Uterus (tissue), 4 donors: Measurements from ENCODE around the gene EIF1AY. TPM values are rescaled to one million over a fixed set of nuclear protein-coding genes. Genes with fewer than 3 reads are reported as not detected.

Source experiments
- DNase-seq, 2 donors: peaks; one replicate each; pipeline ENCODE4 v3.0.0-alpha.2; 2019 to 2020
- H3K27ac ChIP-seq, 2 donors: fragments of 200-600 bp; sonication (generic); 1 replicate in 1 of 2; 2 replicates in 1 of 2; pipeline ENCODE4 v1.5.1; 2016 to 2018
- H3K27me3 ChIP-seq, 2 donors: fragments of 200-600 bp; sonication (generic); one replicate each; pipeline ENCODE4 v1.5.1; 2018 to 2019; ENCODE audit warnings: control low read depth in 1 of 2
- H3K36me3 ChIP-seq, 2 donors: fragments of 200-600 bp; sonication (generic); one replicate each; pipeline ENCODE4 v1.5.1; 2019; ENCODE audit warnings: control low read depth in 1 of 2
- H3K4me1 ChIP-seq, 2 donors: fragments of 200-600 bp; sonication (generic); one replicate each; pipeline ENCODE4 v1.5.1; 2018 to 2019; ENCODE audit warnings: control low read depth in 1 of 2
- H3K4me3 ChIP-seq, 2 donors: fragments of 200-600 bp; sonication (generic); 1 replicate in 1 of 2; 2 replicates in 1 of 2; pipeline ENCODE4 v1.5.1; 2018 to 2019; ENCODE audit warnings: mild to moderate bottlenecking in 1 of 2
- H3K9me3 ChIP-seq, 2 donors: fragments of 200-600 bp; sonication (generic); one replicate each; pipeline ENCODE4 v1.5.1; 2019; ENCODE audit warnings: control low read depth in 1 of 2
- POLR2A ChIP-seq, 2 donors: fragments of 450-650 bp; IDR thresholded peaks; one replicate each; pipeline ENCODE4 v1.6.1; 2016; ENCODE audit warnings: antibody characterized with exemption in 2 of 2, mild to moderate bottlenecking in 1 of 2, moderate library complexity in 1 of 2
- intact Hi-C: fragments of 100-400 bp; cut with DNase I; formaldehyde crosslinking; loops from one replicate; pipeline ENCODE4 v1.15.1; 2023; ENCODE audit warnings: low total_unique reads
- total RNA-seq, 4 donors: library from RNA; depleted of rRNA in 3 of 4; stranded (reverse); fragments of >200 nt in 3 of 4; gene quantifications; one replicate each; pipeline versions ENCODE4 v1.1.0 to v1.2.4, GENCODE V29; 2014 to 2023
- TF ChIP-seq, protein P1 (sequence below), 4 experiments: fragments of 200-600 bp in 2 of 4; fragments of 450-650 bp in 2 of 4; sonication (generic) in 2 of 4; IDR thresholded peaks; one replicate each; pipeline ENCODE4 v1.5.1; 2016 to 2019; ENCODE audit warnings: antibody characterized with exemption in 4 of 4, mild to moderate bottlenecking in 2 of 4, moderate library complexity in 1 of 4
- donor health status: DM: yes; HTN: yes; CAD: no.

The EIF1AY gene
- total RNA-seq, 4 donors from 2014 or later, result not detected

DNA sequence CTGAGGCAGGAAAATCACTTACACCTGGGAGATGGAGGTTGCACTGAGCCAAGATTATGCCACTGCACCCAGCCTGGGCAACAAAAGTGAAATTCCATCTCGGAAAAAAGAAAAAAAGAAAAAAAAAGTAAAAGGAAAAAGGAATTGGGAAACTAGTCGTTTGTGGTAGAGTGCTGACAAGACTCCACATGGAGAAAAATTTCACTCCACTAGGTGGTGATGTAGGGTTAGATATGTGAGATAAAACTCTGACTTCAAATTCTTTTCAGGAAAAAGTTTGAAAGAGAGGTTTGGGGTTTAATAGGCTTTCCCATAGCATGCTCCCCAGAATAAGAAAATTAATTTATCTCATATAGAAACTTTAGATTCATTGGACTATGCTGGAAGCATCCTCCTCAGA is 16.9 kb upstream of the EIF1AY start:
- no peaks in the 10 kb centered on the region for H3K36me3 ChIP-seq
- H3K27ac ChIP-seq, result no peak overlapping the region
- no peaks in the 10 kb centered on the region for H3K4me1 ChIP-seq
- no peak overlapping the region for H3K4me3 ChIP-seq
- no peaks in the 10 kb centered on the region for H3K9me3 ChIP-seq
- H3K27me3 ChIP-seq, result no peaks in the 10 kb centered on the region
- no peak for DNase-seq
- intact Hi-C loops, result no loop called here
- TF ChIP-seq, protein P1, sequence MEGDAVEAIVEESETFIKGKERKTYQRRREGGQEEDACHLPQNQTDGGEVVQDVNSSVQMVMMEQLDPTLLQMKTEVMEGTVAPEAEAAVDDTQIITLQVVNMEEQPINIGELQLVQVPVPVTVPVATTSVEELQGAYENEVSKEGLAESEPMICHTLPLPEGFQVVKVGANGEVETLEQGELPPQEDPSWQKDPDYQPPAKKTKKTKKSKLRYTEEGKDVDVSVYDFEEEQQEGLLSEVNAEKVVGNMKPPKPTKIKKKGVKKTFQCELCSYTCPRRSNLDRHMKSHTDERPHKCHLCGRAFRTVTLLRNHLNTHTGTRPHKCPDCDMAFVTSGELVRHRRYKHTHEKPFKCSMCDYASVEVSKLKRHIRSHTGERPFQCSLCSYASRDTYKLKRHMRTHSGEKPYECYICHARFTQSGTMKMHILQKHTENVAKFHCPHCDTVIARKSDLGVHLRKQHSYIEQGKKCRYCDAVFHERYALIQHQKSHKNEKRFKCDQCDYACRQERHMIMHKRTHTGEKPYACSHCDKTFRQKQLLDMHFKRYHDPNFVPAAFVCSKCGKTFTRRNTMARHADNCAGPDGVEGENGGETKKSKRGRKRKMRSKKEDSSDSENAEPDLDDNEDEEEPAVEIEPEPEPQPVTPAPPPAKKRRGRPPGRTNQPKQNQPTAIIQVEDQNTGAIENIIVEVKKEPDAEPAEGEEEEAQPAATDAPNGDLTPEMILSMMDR (IDR thresholded peaks at IDR 0.05), result no peak
- no peak for TF ChIP-seq POLR2A (IDR thresholded peaks at IDR 0.05)

DNA sequence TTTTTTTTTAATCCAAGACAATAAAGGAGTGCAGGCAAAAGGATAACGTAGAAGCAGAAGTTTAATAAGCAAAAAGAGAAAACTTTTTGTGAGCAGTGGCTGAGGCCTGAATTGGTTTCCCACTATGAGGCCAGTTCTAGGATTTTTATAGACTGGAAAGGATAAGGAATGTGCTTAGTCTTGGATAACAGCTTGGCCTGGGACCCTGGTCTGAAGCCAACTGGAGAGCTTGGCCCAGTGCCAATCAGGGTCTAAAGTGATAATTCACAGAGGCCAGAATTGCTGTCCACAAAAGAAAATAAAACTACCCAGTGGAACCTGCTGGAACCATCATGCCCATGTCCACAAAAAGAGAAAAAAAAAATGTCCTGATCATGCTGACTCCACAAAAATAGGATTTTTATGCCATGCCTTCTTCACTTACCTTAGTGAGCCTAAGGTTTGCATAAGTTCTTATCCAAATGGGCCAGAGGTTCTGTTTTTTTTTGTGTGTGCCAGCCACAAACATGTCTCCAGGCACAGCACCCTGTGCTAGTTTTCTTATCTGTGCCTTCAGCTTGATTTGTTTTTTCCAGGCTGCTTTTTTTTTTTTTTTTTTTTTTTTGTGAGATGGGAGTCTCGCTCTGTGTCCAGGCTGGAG is 15.6 kb upstream of the EIF1AY start:
- intact Hi-C loops, result no loop called here
- no peak overlapping the region for H3K27ac ChIP-seq

DNA sequence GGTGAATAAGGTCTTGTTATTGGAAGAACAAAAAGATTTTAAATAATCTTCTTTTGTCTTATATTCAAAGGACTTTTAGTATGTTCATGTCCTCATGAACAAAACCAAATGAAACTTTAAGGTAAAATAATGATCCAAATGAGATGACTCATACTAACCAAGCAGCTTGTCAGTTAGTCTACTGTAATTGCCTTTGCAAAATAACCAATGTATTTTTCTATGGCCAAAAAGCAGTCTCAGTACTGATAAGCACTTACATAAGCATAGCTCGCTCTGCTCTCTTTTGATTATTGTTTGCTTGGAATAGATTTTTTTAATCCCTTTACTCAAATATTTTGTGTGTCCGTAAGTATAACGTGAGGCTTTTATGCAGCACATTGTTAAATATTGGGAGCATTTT is 4.3 kb upstream of the EIF1AY start:
- intact Hi-C loops, result no loop called here
- Histone ChIP-seq H3K27me3 (no peaks in the 10 kb centered on the region), H3K4me3 (no peak overlapping the region), H3K9me3 (no peaks in the 10 kb centered on the region), H3K36me3 (no peaks in the 10 kb centered on the region), H3K27ac (no peak overlapping the region), H3K4me1 (no peaks in the 10 kb centered on the region)
- TF ChIP-seq, protein P1 (IDR thresholded peaks at IDR 0.05), result no peak
- TF ChIP-seq POLR2A (IDR thresholded peaks at IDR 0.05), result no peak
- no peak for DNase-seq

More for the DNA sequence above, 15.6 kb upstream of the EIF1AY start:
- Histone ChIP-seq H3K36me3 (no peaks in the 10 kb centered on the region), H3K27me3 (no peaks in the 10 kb centered on the region), H3K4me3 (no peak overlapping the region), H3K9me3 (no peaks in the 10 kb centered on the region), H3K4me1 (no peaks in the 10 kb centered on the region)
- no peak for DNase-seq
- TF ChIP-seq, protein P1 (IDR thresholded peaks at IDR 0.05), result no peak

DNA sequence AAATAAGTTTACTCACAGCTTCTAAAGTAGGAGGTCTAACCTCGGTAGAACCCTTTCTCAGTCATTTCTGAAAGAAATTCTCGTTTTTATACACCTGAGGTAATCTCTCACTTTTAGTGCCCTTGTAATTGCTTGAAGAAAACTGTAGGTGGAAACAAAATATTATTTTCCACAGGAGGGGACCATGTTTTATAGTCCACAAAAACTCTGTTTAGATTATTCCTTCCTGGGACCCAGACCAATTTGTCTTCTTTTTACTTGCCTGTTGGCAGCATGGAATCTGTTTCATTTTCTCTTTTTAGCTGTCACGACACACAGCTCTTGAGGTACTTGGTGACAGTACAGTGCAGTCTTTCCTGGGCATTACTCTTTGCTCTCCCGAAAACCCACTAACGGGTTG is 930 bp downstream of the EIF1AY start:
- Histone ChIP-seq H3K27ac (no peak overlapping the region), H3K4me3 (no peak overlapping the region), H3K9me3 (no peaks in the 10 kb centered on the region), H3K36me3 (no peaks in the 10 kb centered on the region), H3K4me1 (no peaks in the 10 kb centered on the region), H3K27me3 (no peaks in the 10 kb centered on the region)
- no peak for DNase-seq
- TF ChIP-seq, protein P1 (IDR thresholded peaks at IDR 0.05), result no peak
- TF ChIP-seq POLR2A (IDR thresholded peaks at IDR 0.05), result no peak
- intact Hi-C loops, result no loop called here

DNA sequence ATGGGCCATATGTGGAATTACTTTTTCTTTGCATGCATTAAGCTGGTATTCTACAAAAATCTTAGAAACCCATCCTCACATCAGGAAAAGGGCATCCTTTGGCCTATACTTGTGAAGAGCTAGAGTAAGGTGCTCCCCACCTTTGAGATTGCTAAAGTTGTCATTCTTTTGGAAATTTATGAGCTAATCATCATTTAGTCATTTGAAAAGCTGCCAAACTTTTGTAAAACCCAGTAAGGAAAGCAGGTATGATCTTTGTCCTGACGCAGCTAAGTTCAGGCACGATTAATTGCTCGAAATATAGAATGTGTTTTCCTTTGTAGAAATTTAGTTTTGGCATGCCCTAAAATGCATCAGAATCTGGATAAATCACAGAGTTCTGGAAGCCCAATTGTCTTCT is 2.6 kb downstream of the EIF1AY start:
- H3K27me3 ChIP-seq, result no peaks in the 10 kb centered on the region
- intact Hi-C loops, result no loop called here
- H3K27ac ChIP-seq, result no peak overlapping the region
- no peaks in the 10 kb centered on the region for H3K9me3 ChIP-seq
- H3K36me3 ChIP-seq, result no peaks in the 10 kb centered on the region
- TF ChIP-seq, protein P1 (IDR thresholded peaks at IDR 0.05), result no peak
- no peak for TF ChIP-seq POLR2A (IDR thresholded peaks at IDR 0.05)
- H3K4me3 ChIP-seq, result no peak overlapping the region
- no peak for DNase-seq
- no peaks in the 10 kb centered on the region for H3K4me1 ChIP-seq
